Vagina (tissue), 2 donors: ENCODE results near the gene LGR4.

Source experiments
- POLR2AphosphoS5 ChIP-seq, 2 donors: sonication (generic); formaldehyde crosslinking; IDR thresholded peaks; one replicate each; pipeline ENCODE4 v1.9.0; 2017; ENCODE audit warnings: antibody characterized with exemption in 2 of 2, mild to moderate bottlenecking in 2 of 2, low read depth in 1 of 2; ENCODE audit not compliant: insufficient read depth in 1 of 2
- TF ChIP-seq, protein P1 (sequence below), 3 experiments: fragments of 450-650 bp in 2 of 3; fragments of 200-600 bp in 1 of 3; sonication (generic) in 1 of 3; IDR thresholded peaks; one replicate each; pipeline ENCODE4 v1.5.1; 2017 to 2019; ENCODE audit warnings: antibody characterized with exemption in 3 of 3, mild to moderate bottlenecking in 2 of 3, moderate library complexity in 2 of 3

DNA sequence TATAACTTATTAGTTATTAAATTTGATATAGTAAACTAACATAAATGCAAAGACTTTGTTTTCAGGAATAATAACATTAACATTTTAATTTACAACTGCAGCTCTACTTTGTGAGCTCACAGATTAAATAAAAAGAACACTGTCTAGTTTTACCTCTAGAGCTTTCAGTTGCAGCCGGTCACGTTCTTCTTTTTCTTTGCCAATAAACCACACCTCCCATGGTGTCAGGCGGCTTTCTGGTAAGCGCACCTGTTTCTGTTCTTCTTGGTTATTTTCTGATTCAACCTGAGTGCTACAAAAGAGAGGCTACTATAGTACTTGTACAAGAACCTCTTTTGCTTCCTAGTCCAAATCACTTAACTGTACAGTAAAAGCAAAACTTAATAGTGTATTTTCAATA is 115.3 kb downstream of the LGR4 start:
- TF ChIP-seq POLR2AphosphoS5 (IDR thresholded peaks at IDR 0.05; ENCODE audit: insufficient read depth in 1 of 2, low read depth in 1 of 2), result no peak
- TF ChIP-seq, protein P1, sequence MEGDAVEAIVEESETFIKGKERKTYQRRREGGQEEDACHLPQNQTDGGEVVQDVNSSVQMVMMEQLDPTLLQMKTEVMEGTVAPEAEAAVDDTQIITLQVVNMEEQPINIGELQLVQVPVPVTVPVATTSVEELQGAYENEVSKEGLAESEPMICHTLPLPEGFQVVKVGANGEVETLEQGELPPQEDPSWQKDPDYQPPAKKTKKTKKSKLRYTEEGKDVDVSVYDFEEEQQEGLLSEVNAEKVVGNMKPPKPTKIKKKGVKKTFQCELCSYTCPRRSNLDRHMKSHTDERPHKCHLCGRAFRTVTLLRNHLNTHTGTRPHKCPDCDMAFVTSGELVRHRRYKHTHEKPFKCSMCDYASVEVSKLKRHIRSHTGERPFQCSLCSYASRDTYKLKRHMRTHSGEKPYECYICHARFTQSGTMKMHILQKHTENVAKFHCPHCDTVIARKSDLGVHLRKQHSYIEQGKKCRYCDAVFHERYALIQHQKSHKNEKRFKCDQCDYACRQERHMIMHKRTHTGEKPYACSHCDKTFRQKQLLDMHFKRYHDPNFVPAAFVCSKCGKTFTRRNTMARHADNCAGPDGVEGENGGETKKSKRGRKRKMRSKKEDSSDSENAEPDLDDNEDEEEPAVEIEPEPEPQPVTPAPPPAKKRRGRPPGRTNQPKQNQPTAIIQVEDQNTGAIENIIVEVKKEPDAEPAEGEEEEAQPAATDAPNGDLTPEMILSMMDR (IDR thresholded peaks at IDR 0.05), result no peak
